MM.1S (cell line): ENCODE data around the gene CNTNAP2.

Experiments
- DNase-seq: peaks from one replicate; pipeline ENCODE4 v3.0.0-alpha.2; 2015
- H2AFZ ChIP-seq: fragments of 300-600 bp; sonication (generic); 2 replicates; pipeline ENCODE4 v1.6.0; 2016; ENCODE audit warnings: antibody characterized with exemption, low read length
- H3F3A ChIP-seq: fragments of 300-600 bp; sonication (generic); 2 replicates; pipeline ENCODE4 v1.6.1; 2016; ENCODE audit warnings: mild to moderate bottlenecking, antibody characterized with exemption, low read length, moderate library complexity, mixed read lengths; ENCODE audit not compliant: insufficient read depth
- H3K27ac ChIP-seq: fragments of 300-600 bp; sonication (generic); 2 replicates; pipeline ENCODE4 v1.5.1; 2016; ENCODE audit warnings: mild to moderate bottlenecking, low read length
- H3K27me3 ChIP-seq: fragments of 300-600 bp; sonication (generic); replicated peaks from 2 replicates; pipeline ENCODE4 v1.6.0; 2016; ENCODE audit warnings: low read length; ENCODE audit not compliant: insufficient read depth
- H3K36me3 ChIP-seq: fragments of 300-600 bp; sonication (generic); replicated peaks from 2 replicates; pipeline ENCODE4 v1.6.1; 2016; ENCODE audit warnings: mild to moderate bottlenecking, low read length, mixed read lengths; ENCODE audit not compliant: insufficient read depth
- H3K4me1 ChIP-seq: fragments of 300-600 bp; sonication (generic); 2 replicates; pipeline ENCODE4 v1.6.1; 2016; ENCODE audit warnings: low read length, mixed read lengths
- H3K4me2 ChIP-seq: fragments of 300-600 bp; sonication (generic); 2 replicates; pipeline ENCODE4 v1.6.0; 2016; ENCODE audit warnings: low read depth, low read length
- H3K4me3 ChIP-seq: fragments of 300-600 bp; sonication (generic); 2 replicates; pipeline ENCODE4 v1.5.1; 2016; ENCODE audit warnings: low read length, mixed read lengths
- H3K79me2 ChIP-seq: fragments of 300-600 bp; sonication (generic); 2 replicates; pipeline ENCODE4 v1.6.1; 2016; ENCODE audit warnings: mixed run types, low read length, mixed read lengths
- H3K9ac ChIP-seq: fragments of 300-600 bp; sonication (generic); 2 replicates; pipeline ENCODE4 v1.6.1; 2016; ENCODE audit warnings: low read length, mixed read lengths
- H3K9me2 ChIP-seq: fragments of 300-600 bp; sonication (generic); replicated peaks from 2 replicates; pipeline ENCODE4 v1.6.1; 2016; ENCODE audit warnings: mild to moderate bottlenecking, low read length, mixed read lengths; ENCODE audit not compliant: insufficient read depth
- H3K9me3 ChIP-seq: fragments of 300-600 bp; sonication (generic); replicated peaks from 2 replicates; pipeline ENCODE4 v1.6.1; 2016; ENCODE audit warnings: mild to moderate bottlenecking, low read length, mixed read lengths; ENCODE audit not compliant: insufficient read depth
- H4K20me1 ChIP-seq: fragments of 300-600 bp; sonication (generic); 2 replicates; pipeline ENCODE4 v1.6.1; 2016; ENCODE audit warnings: mild to moderate bottlenecking, low read length, moderate library complexity, mixed read lengths; ENCODE audit not compliant: insufficient read depth
- CTCF ChIP-seq: fragments of 300-600 bp; sonication (generic); IDR thresholded peaks from 2 replicates; pipeline ENCODE4 v1.5.1; 2016; ENCODE audit warnings: antibody characterized with exemption, low read length, mixed read lengths
- EZH2 ChIP-seq: fragments of 300-600 bp; sonication (generic); optimal IDR thresholded peaks from 2 replicates; pipeline ENCODE3; 2017; ENCODE audit warnings: low read depth, mild to moderate bottlenecking, antibody characterized with exemption, low read length, mixed read lengths
- EZH2phosphoT487 ChIP-seq: fragments of 300-600 bp; sonication (generic); IDR thresholded peaks from 2 replicates; pipeline ENCODE4 v1.6.1; 2018; ENCODE audit warnings: antibody characterized with exemption, low read length

The CNTNAP2 gene

DNA sequence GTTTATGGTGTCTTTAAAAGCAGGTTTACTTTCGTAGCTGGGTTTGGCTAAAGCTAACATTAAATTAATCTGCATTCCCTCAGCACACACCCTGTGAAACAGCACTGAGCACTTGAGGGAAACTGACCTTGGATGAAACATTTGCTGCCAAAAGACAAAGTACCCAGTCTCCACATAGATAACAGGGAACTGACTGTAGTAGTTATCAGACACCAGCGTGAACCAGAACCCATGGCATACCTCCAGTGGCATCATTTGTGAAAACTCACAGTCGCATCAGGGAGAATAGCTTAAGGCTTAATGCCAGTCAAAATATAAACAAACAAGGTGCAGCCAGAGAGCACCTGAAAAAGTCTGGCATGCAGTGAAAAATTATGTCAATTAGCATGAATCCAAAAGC, 2116.2 kb downstream of the CNTNAP2 start:
- Histone ChIP-seq H3K27me3 (no peaks in the 10 kb centered on the region), H4K20me1 (no peaks in the 10 kb centered on the region), H3K4me3 (no peak overlapping the region), H3K4me1 (no peaks in the 10 kb centered on the region), H3K79me2 (no peaks in the 10 kb centered on the region), H2AFZ (no peak overlapping the region), H3K9me3 (no peaks in the 10 kb centered on the region), H3K9ac (no peak overlapping the region), H3K27ac (no peak overlapping the region), H3K36me3 (no peaks in the 10 kb centered on the region), H3F3A (no peaks in the 10 kb centered on the region), H3K9me2 (no peaks in the 10 kb centered on the region), H3K4me2 (no peak overlapping the region)
- TF ChIP-seq EZH2phosphoT487 (no peak), EZH2 (no peak), CTCF (no peak)
- DNase-seq, result no peak

GRCh38 chr7:148234715-148235114, 2118.1 kb downstream of the CNTNAP2 start:
- Histone ChIP-seq H3K9me2 (no peaks in the 10 kb centered on the region), H3K4me1 (no peaks in the 10 kb centered on the region), H4K20me1 (no peaks in the 10 kb centered on the region), H2AFZ (no peak overlapping the region), H3K4me3 (no peak overlapping the region), H3K27me3 (no peaks in the 10 kb centered on the region), H3K9ac (no peak overlapping the region), H3K36me3 (no peaks in the 10 kb centered on the region), H3K4me2 (no peak overlapping the region), H3K79me2 (no peaks in the 10 kb centered on the region), H3F3A (no peaks in the 10 kb centered on the region), H3K9me3 (no peaks in the 10 kb centered on the region), H3K27ac (no peak overlapping the region)
- TF ChIP-seq EZH2phosphoT487, result no peak
- no peak for TF ChIP-seq EZH2
- no peak for TF ChIP-seq CTCF
- DNase-seq, result no peak

GRCh38 chr7:148238761-148239325, 2122.2 kb downstream of the CNTNAP2 start:
- no peaks in the 10 kb centered on the region for H3K36me3 ChIP-seq
- no peaks in the 10 kb centered on the region for H4K20me1 ChIP-seq
- no peaks in the 10 kb centered on the region for H3K9me3 ChIP-seq
- no peak for TF ChIP-seq EZH2phosphoT487
- TF ChIP-seq EZH2, result no peak
- TF ChIP-seq CTCF, result no peak
- no peak overlapping the region for H3K27ac ChIP-seq
- H3K27me3 ChIP-seq, result peaks cover 7% of the 10 kb centered on the region; the same call in 1 of the 2 replicates
- H2AFZ ChIP-seq, result no peak overlapping the region
- no peak for DNase-seq
- H3K9ac ChIP-seq, result no peak overlapping the region
- no peaks in the 10 kb centered on the region for H3F3A ChIP-seq
- no peaks in the 10 kb centered on the region for H3K9me2 ChIP-seq
- H3K4me3 ChIP-seq, result no peak overlapping the region
- no peaks in the 10 kb centered on the region for H3K79me2 ChIP-seq
- H3K4me2 ChIP-seq, result no peak overlapping the region
- 0 out of 2 replicates have a peak, but pooled peaks cover 4% of the 10 kb centered on the region for H3K4me1 ChIP-seq
